NCI-H2196 (cell line): Measurements from ENCODE around the gene LNX1.

ENCODE experiments used
- DNase-seq: peaks from one replicate; lab custom pipeline; 2025; ENCODE audit not compliant: unreplicated experiment; lab: John Stamatoyannopoulos, UW

Gene LNX1

DNA sequence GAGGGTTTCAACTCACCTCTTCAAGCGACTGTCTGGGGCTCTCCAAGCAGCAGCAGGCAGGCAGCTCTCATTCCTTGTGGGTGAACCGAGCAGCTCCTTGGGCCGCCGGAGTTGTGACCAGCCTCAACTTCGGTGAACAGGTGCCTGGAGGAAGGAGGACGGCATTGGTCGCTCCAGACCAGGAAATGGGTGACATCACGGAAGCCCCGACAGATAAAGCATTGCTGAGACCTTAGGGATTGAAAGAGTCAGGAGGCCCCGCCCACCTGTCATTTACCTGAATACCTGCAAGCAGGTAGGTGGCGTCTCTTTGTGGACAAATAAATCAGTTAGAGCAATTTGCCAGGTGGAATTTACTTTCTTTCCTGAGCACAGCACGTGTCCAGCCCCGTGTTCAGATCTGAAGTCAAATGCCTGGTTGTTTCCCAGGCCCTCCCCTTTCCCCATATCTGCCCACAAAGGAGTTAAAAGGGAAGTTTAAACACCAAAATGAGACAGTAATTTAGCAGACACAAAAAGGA is at the start of gene LNX1:
LNX1 (minus strand) TSS at position 115 of the 521 bp plus-strand sequence. CDS start 17,484 bp downstream, outside the sequence.
- DNase-seq, result no peak

DNA sequence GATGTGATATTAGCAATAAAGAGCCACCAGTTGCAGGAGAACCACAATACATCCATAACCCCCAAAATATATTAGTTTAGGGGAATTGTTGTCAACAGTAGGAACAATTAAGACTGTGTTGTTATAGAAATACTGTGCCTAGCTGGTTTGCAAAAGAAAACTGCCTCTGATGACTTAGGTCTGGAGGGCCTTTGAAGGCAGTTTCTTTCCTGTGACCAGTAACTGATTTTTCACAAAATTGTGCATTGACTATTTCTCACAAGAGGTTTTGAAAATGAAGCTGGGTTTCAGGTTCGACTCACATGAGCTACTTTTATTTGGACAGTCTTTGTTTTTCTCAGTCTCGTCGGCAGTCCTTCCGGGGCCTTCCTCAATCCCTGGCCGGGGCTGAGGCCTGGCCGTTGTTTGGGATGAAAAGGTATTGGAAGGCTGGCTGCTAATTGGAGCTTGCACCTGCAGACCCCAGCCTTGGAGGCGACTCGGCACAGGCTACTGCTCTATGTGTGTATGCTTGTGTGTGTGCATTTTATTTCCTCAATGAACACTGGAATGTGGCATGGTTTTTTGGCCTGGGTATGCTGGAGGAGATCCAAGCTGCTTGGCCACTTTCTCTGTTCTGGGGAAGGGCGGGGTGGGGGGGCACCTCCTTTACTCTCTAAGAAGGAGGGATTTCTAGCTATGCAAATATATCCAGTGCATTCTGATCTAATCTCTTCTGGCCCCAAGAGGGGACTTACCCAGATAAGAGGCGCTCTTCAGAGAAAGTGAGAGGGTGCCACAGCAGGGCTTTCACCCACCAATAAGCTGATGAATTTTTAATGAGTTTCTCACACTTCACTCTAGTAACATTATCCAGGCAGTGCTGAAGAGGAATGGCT is 49.5 kb upstream of the LNX1 start:
- no peak for DNase-seq

DNA sequence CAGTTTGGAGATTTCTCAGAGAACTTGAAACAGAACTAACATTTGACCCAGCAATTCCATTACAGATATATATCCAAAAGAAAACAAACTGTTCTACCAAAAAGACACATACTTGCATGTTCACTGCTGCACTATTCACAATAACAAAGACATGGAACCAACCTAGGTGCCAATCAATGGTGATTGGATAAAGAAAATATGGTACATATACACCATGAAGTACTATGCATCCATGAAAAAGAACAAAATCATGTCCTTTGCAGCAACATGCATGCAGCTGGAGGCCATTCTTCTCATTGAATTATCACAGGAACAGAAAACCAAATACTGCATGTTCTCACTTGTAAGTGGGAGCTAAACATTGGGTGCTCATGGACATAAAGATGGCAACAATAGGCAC is 47.6 kb upstream of the LNX1 start:
- no peak for DNase-seq

DNA sequence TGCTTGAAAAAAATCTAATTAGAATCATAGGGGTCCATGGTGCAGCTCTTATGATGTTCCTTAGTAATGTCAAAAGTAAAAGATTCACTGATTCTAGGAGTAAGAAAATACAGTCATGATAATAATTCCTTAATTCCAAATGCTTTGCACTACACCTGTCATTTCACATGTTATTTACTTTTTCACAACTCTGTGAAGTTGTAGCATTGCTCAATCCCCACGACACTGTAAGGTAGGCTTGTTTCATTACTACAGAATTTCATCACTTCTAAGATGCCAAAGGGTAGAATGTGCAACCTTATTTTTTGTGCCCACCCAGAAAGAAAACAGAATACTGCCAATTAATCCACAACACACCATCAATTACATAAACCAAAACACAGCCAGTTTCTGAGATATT is 46.1 kb upstream of the LNX1 start:
- DNase-seq, result no peak

DNA sequence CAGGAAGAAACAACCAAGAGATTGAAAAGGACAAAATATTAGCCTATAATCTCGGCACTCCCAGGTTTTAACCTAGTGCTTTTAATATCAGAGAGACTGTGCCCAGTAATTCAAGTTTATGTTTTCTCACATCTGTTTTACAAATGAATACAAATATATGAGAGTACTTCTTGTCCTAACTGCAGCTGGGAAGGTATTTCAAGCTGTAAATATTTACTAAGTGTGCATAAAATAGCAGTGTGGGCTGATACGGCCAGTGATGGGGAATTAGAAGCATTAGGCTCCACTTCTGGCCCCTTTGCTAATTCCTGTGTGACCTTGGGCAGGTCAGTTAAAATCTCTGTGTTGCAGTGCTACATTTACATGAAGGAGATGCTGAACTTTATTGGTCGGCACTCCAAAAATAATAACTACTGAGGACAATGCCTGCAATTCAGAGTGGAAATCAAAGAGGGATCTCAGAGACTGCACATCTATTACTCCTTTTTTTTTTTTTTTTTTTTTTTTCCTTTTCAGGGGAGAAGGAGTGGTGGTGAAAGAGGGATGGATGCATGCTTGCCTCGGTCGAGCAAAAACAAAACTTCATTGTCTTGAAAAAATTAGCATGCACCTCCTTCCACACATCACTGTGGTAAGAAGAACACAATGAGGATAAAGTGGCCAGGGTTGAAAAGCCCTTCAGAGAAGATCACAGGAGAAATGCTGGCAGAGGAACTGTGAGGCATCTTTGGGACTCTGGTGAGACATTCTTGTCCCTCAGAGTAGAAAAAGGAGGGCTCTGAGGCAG is 44.6 kb upstream of the LNX1 start:
- no peak for DNase-seq

DNA sequence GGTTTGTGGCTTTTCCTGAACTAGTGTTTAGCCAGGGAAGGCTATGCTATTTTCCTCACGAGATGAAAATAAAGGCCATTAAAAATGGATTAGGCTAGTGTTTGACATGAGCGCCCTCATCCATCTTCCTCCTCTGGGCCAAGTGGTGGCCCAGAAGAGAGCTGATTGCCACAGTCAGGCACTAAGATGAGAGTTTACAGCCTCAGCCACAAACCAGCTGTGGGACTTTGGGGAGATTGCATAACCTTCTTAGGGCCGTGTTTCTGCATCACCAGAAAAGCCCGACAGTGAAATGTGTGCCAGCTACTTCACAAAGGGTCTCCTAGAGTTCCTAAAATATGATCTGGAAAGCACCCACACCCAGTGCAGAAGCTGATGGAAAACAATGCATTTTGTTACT is 42.3 kb upstream of the LNX1 start:
- DNase-seq, result no peak

DNA sequence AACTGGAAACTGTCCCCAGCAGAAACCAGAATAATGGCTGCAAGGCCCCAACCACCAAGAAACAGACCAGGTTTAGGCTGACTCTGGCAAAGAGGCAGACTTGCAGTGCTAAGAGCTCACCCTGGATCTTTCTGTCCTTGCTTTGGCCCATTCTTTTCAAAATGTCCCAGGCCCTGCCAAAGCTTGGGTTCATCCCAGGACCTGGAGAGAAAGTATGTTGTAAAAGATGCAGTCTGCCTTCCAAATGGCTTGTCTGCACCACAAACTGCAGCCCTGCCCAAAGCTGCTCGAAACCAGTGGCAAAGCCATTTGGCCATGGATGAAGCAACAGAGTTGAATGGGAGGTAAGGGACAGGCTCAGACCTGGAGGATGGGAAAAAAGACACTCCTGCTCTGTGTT is 38.0 kb upstream of the LNX1 start:
- DNase-seq, result no peak

DNA sequence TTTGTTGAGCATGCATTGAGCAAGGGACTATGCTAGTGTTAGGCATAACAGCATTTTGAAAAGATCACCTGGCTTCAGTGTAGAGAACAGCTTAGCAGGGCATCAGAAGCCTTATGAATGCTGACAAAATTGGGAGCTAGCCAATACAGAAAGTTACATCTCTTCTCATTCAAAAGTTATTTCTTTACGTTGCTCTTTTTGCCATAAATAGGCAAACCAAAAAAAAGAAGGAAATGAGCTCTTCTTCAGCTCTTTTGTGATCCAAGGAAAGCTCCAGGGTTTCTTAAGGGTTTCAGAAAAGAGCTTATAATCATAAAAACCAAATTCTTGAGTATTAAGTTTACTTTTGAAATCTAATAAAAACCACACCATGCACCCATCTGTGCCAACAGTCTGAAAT is 35.2 kb upstream of the LNX1 start:
- no peak for DNase-seq

DNA sequence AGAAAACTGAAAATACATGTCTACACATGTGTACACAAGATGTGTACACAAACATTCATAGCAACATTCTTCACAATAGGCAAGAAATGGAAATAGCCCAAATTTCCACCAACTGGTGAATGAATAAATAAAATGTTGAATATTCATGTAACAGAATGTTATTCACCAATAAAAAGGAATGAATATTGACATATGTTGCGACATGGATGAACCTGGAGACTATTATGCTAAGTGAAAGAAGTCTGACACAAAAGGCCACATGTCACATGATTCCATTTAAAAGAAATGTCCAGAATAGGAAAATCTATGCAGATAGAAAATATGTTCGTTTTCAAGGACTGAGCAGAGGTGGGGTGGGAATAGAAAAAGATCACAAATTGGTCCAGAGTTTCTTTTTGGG is 34.6 kb upstream of the LNX1 start:
- no peak for DNase-seq

DNA sequence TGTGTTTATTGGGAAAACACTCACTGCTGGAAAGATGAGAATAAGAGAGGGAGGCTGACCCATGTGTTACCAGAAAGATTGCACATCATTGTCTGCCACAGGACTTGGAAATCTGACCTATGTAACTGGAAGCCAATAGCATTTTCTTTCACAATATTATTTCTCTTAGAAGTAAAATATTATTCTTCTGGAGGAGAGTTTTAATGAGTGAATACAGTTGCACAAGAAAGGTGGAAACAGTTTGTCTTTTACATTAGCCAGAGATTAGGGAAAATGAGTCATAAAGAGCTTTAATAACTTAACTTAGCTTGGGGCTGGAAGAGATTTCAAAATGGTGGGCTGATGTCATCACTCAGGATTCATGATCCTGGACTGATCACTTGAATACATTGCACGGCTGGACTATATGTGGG is 31.5 kb upstream of the LNX1 start:
- no peak for DNase-seq

DNA sequence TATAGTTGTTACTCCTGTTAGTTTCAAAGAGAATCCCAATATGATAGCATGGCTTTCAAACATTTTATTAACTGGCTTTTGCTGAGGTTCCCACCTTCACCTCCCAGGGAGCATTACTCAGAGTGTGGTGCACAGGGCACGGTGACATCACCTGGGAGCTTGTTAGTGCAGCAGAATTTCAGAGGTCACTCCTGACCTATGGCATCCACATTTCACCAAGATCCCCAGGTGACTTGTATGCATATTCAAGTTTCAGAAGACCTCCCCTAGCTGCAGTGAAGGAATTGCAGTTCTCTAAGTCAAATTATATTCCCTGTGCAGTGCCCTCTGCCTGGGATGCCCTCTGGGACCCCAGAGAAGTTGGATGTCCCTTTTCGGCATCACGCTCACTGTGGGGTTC is 29.7 kb upstream of the LNX1 start:
- no peak for DNase-seq

DNA sequence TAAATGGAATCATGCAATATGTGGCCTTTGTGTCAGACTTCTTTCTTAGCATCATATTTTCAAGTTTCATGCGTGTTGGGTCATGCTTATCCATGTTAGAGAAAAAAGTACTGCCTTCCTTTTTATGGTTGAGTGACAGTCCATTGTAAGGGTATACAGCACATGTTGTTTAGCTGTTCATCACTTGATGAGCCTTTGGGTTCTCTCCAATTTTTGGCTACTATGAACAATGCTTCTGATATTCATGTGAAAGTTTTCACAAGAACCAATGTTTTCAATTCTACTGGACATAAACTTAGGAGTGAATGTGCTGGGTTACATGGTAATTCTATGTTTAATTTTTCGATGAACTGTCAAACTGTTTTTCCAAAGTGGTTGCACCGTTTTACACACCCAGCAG is 28.1 kb upstream of the LNX1 start:
- no peak for DNase-seq

DNA sequence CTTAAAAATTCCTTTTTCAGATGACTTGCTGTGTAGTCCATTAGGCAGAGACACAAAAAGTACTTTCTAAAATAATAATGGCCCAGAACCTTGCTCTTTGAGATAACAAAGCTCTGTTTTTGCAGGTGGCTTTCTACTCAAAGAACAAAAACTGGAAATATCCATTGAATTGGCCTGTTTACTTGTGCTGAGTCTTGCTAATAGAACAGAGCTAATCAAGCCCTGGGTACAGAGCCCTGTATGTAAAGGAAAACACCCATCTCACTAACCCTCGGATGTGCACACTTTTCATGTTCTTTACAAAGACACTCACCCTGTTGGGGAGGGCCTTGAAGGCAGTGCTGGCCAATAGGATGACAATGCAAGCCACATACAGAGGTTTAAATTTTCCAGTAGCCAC is 27.0 kb upstream of the LNX1 start:
- DNase-seq, result no peak

DNA sequence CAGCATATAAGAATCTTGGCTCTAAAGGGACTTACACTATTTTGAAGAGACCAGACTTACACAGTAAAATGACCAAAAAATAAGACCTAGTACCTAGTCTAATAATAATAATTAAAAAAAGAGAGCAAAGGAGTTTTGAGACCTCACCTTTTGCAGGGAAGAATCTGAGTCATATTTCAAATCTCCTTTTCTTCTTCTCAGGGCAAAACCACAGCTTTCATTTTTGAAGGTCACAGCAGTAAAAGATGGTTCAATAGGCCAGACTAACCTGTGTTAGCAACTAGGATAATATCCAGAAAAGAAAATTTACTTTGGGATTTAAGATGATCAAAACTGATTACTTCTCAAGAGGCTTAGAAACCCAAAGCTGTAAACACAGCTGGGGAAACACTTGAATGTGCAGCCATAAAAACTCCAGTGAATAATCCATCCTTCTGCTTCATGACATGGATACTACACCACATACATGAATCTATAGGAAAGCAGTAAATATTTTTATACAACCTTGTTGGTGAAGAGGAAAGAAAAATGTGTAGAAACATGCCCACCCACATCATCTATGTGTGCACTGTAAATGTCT is 25.9 kb upstream of the LNX1 start:
- no peak for DNase-seq

DNA sequence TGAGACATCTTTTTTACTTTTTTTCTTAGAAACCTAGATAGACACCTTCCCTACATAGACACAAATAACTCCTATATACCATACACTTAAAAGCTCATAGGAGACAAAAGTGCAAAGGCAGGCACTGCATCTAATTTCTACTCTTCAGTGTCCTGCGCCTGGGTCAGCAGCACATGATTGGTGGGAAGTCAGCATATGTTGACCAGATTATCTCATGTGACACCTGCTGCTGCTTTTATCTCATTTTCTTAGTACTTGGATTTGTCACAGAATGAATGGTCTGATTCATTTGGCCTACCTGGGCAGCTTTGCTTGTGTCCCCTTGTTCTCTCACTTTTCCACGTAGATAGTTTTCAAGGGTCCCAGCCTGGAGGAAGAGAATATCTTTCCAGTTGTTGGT is 24.9 kb upstream of the LNX1 start:
- DNase-seq, result no peak

DNA sequence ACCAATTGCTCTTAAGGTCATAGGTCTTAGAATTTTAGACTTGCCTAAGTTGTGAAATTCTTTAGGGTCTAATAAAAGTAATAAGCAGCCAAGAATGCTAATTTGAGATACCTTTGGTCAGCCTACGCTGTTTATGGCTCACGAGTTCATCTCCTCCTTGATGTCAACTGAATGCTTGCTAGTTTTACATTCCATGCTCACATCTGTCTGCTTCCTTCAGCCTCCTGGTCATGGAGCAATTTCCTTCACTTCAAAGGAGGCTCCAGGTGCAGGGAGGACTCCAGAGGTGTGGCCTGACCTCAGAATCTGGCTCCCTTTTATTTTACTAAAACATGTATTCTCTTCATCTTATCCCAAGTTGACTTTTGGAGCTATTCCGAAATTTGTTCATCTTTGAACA is 23.3 kb upstream of the LNX1 start:
- no peak for DNase-seq

DNA sequence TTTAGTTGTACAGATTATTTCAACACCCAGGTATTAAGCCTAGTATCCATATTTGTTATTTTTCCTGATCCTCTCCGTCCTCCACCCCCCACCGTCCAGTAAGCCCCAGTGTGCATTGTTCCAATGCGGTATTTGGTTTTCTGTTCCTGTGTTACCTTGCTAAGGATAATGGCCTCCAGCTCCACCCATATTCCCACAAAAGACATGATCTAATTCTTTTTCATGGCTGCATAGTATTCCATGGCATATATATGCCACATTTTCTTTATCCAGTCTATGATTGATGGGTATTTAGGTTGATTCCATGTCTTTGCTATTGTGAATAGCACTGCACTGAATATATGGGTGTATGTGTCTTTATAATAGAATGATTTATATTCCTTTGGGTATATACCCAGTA is 22.1 kb upstream of the LNX1 start:
- no peak for DNase-seq

DNA sequence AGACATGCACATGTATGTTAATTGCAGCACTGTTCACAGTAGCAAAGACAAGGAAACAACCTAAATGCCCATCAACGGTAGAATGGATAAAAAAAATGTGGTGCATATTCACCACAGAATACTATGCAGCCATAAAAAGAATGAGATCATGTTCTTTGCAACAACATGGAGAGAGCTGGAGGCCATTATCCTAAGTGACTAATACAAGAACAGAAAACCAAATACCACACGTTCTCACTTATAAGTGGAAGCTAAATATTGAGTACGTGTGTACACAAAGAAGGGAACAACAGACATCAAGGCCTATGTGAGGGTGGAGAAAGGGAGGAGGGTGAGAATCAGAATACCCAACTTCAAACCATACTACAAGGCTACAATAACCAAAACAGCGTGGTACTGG is 17.4 kb upstream of the LNX1 start:
- DNase-seq, result no peak

DNA sequence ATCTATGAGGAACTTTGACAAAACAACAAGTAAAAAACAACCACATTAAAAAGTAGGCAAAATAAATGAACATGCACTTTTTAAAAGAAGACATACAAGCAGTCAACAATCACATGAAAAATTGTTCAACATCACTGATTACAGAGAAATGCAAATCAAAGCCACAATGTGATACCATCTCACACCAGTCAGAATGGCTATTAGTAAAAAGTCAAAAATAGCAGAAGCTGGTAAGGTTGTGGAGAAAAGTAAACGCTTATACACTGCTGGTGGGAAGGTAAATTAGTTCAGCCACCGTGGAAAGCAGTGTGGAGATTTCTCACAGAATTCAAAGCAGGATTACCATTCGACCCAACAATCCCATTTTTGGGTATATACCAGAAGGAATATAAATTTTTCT is 17.0 kb upstream of the LNX1 start:
- DNase-seq, result no peak

DNA sequence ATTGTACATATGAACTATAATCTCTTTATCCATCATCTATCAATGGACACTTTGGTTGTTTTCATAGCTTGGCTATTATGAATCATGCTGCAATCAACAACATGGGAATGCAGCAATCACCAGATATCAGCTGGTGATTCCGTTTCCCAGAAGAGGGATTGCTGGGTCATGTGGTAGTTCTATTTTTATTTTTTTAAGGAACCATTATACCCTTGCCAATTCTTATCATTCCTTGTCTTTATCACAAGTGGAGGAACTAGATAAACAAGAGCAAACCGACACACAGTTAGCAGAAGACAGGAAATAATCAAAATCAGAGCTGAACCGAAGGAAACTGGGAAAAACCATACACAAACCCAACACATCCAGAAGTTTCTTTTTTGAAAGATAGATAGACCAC is 14.5 kb upstream of the LNX1 start:
- DNase-seq, result no peak

DNA sequence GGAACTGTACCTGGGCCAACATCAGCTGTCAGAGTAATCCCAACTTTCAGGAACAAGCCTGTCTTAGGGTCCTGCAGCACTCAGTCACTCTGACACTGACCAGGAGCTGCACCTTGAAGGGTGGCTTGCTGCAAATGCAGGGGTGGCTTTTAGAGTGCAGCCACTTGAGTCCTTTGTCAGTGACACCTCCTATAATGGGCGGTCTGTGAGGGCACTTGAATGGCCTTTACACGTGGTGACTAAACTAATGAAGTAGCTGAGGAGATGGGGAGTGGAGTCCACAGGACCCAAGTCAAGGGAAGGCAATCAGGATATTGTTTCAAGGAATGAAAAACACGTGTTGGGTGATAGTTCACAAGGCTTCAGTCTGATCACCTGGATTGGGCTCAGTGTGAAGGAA is 11.1 kb upstream of the LNX1 start:
- no peak for DNase-seq

DNA sequence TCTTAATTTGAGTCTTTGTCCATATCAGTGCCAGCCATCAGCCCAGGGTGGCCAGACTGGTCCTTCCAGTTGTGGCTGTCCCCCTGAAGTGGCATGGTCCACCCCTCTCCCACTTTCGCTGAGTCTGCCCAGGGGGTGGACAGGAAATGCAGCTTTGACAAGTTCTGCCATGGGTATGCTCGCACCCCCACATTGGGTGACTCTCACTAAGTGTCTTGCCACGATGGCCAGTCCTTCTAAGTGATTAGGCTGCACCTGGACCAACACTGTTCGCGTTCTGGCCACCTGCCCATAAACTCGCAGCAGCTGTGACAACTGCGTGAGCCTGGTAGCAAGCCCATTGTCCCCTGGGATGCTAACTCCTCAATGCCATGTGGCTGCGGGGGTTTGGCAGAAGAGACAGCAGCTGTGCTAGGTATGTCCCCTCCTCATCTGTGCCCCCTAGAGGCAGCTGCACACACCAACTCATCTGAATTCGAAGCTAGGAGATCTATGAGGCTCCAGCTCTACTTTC is 10.0 kb upstream of the LNX1 start:
- DNase-seq, result no peak
